AG10803 (cell line): ENCODE measurements around the gene ANO6.
A peak's percentile ranks its signal among the peaks of the same experiment; 100 is the strongest.

ENCODE experiments used
- DNase-seq: peaks from one replicate; pipeline ENCODE4 v3.0.0; 2010; ENCODE audit warnings: low read depth
- H3K4me3 ChIP-seq: 2 replicates; pipeline ENCODE4 v1.5.1; 2011; ENCODE audit warnings: mild to moderate bottlenecking, low read length, control low read depth
- TF ChIP-seq, protein P1 (sequence below): conservative IDR thresholded peaks from 2 replicates; pipeline ENCODE4 v1.5.1; 2011; ENCODE audit warnings: mild to moderate bottlenecking, low read length, control low read depth, inconsistent platforms

Gene ANO6

DNA sequence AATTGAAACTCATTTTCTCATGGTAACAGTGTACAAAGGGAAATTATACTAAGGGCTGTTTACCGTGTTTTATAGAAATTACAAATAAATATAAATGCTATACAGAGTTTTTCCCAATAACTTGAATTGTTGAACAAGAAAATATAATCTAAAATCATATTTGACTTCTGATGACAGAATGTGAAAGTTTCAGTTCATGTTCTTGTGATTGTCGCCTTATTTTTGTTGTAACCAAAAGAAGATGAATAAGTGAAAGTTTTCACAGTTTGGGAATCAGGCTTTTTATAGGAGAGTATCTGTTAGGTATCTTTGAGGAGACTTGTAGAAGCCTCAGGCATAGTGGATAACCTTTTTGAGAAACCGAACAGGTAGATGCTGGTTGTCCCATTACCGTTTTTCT, 28.1 kb downstream of the ANO6 start:
- no peak overlapping the region for H3K4me3 ChIP-seq
- no peak for DNase-seq

DNA sequence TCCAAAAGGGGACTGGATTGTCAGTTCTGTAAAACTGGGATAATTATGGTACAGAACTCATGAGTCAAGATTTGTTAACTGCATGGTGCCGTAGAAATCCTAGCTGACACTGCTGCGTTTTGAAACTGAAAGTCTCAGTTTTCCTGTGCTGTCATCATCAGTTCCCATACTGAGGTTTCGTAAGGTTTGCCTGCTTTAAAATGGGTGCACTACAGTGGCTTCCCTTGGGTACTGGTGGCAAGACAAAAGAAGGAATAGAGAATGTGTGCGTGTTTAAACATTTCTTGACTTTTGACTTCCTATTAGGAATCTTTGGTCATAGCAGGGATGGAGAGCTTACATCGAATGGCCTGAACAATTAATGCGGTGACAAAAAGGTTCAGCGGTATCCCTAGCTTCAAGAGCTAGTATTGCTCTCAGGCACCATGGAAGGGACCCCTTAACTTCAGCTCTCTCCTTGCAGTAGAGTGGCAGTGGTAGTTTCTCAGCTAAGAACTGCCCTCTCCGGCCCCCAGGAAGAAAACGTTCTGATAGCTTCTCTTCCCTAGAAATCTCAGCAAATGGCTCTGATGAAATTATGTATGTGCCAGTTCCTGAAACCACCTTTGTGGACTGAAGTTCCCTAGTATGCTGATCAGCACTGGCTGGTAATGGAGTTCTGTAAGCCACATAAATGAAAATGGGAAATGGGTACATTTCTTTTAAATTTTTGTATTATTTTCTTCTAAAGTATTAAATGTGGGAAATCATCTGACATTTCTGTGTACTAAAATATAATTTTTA, 28.9 kb downstream of the ANO6 start:
- H3K4me3 ChIP-seq, result no peak overlapping the region
- peak; percentile 64 for DNase-seq
- TF ChIP-seq, protein P1, sequence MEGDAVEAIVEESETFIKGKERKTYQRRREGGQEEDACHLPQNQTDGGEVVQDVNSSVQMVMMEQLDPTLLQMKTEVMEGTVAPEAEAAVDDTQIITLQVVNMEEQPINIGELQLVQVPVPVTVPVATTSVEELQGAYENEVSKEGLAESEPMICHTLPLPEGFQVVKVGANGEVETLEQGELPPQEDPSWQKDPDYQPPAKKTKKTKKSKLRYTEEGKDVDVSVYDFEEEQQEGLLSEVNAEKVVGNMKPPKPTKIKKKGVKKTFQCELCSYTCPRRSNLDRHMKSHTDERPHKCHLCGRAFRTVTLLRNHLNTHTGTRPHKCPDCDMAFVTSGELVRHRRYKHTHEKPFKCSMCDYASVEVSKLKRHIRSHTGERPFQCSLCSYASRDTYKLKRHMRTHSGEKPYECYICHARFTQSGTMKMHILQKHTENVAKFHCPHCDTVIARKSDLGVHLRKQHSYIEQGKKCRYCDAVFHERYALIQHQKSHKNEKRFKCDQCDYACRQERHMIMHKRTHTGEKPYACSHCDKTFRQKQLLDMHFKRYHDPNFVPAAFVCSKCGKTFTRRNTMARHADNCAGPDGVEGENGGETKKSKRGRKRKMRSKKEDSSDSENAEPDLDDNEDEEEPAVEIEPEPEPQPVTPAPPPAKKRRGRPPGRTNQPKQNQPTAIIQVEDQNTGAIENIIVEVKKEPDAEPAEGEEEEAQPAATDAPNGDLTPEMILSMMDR, result no peak

More for the DNA sequence above, 28.1 kb downstream of the ANO6 start:
- TF ChIP-seq, protein P1, result no peak

DNA sequence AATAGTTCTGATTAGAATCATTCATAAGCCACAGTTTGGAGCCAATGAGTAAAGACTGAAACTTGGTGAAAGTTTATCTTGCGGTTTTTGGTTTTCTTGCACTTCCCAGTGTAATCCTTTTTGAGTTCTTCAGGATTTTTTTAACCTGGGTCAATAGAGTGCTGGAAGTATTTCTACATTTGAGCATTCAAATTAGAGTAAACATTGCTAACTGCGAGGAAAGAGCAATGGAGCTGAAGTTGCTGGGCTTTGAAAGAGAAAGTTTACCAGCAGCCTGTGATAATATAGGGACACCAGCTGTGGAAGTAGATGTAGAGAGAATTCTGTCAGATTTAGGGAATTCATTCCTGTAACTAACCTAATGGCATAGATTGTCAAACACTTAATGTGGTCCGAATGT, 30.3 kb downstream of the ANO6 start:
- H3K4me3 ChIP-seq, result no peak overlapping the region
- no peak for DNase-seq

DNA sequence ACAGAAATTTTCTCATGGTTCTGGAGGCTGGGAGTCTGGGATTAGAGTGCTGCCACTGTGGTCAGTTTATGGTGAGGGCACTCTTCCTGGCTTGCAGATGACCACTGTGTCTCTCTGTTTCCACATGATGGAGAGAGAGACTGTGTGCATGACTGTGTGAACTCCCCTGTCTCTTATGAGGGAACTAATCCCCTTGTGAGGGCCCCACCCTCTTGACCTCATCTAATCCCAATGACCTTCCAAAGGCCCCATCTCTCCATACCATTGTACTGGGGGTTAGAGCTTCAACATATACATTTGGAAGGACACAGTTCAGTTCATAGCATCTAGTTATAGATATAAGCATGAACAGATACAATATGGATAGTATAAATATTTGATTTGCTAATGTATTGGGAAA, 31.7 kb downstream of the ANO6 start:
- no peak for DNase-seq
- H3K4me3 ChIP-seq, result no peak overlapping the region
- TF ChIP-seq, protein P1, result no peak

More for the DNA sequence above, 30.3 kb downstream of the ANO6 start:
- TF ChIP-seq, protein P1, result no peak

DNA sequence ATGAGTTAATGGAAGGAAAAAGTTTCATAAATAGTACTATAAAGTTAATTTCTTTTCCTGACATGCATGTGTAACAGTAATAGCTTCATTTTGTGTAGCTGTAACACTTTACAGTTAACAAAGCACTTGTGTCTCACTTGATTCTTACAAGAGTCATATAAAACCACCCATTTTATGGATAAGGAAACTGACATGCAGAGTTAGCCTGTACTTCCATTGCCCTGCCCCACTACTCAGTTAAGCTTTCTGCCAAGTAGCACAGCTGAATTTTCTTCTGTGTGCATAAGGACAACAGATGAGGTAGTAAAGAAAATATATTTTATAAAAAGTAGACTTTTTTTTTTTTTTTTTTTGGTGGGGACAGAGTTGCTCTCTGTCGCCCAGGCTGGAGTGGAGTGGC, 32.2 kb downstream of the ANO6 start:
- no peak for DNase-seq
- TF ChIP-seq, protein P1, result no peak
- no peak overlapping the region for H3K4me3 ChIP-seq

DNA sequence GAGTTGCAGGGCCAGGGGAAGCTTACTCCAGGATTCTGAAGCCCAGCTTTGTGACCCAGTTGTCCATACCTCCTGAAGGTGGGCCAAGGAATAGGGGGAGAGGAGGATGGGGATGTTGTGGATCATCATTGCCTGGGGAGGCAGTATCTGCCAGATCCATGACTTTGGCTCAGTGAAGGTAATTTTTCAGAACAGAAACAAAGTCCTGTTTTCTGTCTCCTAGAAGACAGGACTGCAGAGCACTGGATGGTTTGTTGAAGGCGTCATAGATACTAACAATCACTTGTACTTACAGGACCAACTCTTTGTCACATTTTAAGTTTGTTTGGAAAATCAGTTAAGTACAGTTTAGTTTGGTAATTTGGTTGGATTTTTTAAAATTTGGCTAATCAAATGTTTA, 38.4 kb downstream of the ANO6 start:
- DNase-seq, result no peak
- no peak overlapping the region for H3K4me3 ChIP-seq
- TF ChIP-seq, protein P1, result no peak

DNA sequence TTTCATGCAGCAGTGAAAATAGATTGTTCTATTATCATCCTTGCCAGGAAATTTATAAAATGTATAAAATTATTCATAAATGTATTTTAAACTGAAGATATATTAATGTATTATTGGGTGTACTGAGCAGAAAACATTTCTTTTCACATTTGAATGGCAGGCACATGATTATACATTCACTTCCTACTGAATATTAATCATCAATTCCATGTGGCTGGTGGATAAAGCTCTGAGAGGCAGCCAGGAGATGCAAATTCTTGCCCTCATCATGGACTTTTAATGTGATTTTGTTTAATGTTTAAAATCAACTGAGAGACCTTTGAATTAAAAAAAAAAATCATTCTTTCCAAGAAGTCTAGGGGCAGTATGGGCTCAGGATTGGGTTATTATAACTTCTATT, 40.8 kb downstream of the ANO6 start:
- no peak for DNase-seq
- TF ChIP-seq, protein P1, result no peak
- no peak overlapping the region for H3K4me3 ChIP-seq
